Measurements from ENCODE around the gene ELFN1.

The ELFN1 gene

DNA sequence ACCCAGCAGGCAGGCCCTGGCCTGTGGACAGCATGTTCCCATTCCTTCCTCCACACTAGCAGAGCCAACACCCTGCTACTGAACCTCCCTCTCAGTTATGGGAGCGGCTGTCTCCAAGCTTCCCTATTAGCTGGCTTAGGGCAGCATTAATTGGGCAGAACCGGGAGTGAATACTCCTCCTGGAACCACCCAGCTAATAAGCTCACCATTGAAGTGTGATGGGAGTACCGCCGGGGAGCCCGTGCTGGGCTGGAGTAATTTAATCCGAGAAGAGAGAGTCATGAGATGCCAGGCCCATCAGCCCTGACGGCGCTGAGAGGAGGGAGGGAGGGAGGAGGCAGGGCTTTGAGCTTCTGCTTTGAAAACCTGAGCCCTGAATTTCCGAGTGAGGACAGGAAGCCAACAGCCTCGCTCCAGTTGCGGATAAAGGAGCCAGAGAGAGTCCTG, 31.8 kb upstream of the ELFN1 start:
- TF ChIP-seq GATA2 (IDR thresholded peaks at IDR 0.05; ENCODE audit: low read depth, low read length) (no peak), GATA3 (IDR thresholded peaks at IDR 0.05; ENCODE audit: low read depth, low read length) (no peak)

DNA sequence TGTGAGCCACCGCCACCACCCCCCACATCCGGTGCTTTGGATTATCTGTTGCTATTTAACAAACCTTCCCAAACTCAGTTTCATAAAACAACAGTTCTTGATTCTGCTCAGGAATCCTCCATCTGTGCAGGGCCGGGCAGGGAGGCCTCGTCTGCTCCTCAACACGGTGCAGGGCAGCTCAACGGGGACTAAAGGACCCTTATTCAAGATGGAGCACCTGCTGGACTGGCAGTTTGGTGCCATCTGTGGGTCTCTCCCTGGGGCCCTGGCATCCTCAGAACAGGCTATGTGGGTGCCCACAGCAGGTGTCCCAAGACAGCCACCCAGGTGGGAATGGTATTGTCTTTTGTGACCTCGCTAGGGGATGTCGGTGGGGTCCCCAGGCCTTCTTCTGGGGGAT, 31.0 kb upstream of the ELFN1 start:
- TF ChIP-seq GATA2 (IDR thresholded peaks at IDR 0.05; ENCODE audit: low read depth, low read length) (no peak), GATA3 (IDR thresholded peaks at IDR 0.05; ENCODE audit: low read depth, low read length) (no peak)

- TF ChIP-seq GATA3 (IDR thresholded peaks at IDR 0.05; ENCODE audit: low read depth, low read length) (no peak), GATA2 (IDR thresholded peaks at IDR 0.05; ENCODE audit: low read depth, low read length) (peak; percentile 88)
These were observed 30.4 kb upstream of the ELFN1 start for GRCh38 chr7:1639532-1640175.

DNA sequence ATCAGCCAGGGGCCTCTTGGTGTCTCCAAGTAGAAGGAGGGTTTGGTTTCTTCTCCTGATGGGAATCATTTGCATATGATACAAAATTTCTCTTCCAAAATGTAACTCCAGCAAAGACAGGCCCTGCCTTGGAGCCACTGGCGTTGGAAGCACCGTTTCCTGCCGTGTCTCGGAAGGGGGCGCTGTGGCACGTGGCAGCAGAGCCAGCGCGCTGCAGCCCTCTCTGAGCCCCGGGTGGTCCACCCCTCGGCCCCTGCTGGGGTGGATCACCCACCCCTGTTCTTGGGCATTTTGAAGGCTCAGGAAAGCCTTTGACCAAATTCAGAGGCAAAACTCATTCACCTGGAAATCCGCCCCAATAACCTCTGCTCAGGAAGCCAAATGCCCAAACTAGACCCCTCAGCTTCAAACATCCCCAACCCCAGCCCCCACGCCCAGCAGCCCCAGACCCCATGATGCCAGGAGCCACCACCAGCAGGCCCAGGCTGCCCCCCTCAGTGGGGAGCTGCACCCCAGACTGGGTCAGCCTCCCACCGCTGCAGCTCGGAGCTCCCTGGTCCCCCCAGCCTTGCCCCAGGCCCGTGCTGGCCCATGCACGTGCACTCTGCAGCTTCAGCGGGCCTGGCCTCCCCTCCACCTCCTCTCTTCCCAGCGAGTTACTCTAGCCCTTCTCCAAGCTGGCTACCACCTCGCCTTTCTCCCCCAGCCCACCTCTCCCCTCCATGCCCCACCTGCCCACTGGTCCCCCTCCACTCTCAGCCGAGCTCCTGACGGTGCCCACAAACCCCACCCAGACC, 29.5 kb upstream of the ELFN1 start:
- TF ChIP-seq GATA2 (IDR thresholded peaks at IDR 0.05; ENCODE audit: low read depth, low read length): no peak
- no peak for TF ChIP-seq GATA3 (IDR thresholded peaks at IDR 0.05; ENCODE audit: low read depth, low read length)

GRCh38 chr7:1641173-1641572, 28.9 kb upstream of the ELFN1 start:
- no peak for TF ChIP-seq GATA3 (IDR thresholded peaks at IDR 0.05; ENCODE audit: low read depth, low read length)
- no peak for TF ChIP-seq GATA2 (IDR thresholded peaks at IDR 0.05; ENCODE audit: low read depth, low read length)

DNA sequence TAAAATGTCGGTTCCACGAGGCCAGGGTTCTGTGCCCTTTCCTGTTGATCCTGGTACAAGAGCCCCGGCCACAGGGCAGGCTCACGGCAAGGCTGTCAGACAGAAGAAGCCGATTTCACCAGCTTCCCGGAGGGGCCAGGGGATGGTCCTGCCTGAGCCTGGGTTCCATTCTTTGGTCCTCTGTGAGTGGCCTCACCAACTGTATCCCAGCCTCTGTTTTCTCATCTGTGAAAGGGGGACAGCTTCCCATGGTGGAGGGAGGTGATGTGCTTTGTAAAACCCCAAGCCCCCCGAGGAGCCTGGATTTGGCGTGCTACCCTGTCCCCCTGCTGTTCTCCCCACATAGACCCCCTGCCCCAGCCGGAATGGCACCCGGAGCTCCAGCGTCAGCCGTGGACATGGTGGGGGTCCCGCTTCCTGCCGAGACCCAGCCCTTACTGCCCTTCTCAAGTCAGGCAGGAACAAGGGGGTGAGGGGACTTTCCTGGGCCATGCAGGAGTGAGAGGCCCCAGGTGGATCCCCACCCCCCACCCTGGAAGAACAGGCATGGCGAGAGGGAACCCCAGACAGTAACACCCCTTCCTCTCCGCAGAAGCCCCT, 28.3 kb upstream of the ELFN1 start:
- TF ChIP-seq GATA2 (IDR thresholded peaks at IDR 0.05; ENCODE audit: low read depth, low read length) (no peak), GATA3 (IDR thresholded peaks at IDR 0.05; ENCODE audit: low read depth, low read length) (no peak)

DNA sequence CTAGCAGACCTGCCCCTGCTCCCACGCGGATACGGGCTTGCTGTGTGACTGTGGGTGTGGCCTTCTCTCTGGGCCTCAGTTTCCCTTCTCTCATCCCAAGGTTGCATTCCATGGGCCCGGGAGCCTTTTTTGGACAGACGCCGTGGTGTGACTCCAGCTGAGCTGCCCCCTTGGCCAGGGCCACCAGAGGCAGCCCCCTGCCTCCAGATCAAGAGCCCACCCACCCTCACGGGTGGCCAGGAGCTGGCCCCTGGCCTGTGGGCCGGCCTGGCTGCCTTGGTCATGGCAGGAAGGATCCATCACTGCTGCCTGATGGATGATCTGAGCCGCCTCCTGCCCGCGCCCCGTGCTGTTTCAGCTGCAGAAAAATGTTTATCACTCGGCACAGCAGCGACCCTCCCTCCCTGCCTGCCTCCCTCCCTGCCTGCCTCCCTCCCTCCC, 27.8 kb upstream of the ELFN1 start:
- TF ChIP-seq GATA3 (IDR thresholded peaks at IDR 0.05; ENCODE audit: low read depth, low read length): no peak
- TF ChIP-seq GATA2 (IDR thresholded peaks at IDR 0.05; ENCODE audit: low read depth, low read length): no peak

DNA sequence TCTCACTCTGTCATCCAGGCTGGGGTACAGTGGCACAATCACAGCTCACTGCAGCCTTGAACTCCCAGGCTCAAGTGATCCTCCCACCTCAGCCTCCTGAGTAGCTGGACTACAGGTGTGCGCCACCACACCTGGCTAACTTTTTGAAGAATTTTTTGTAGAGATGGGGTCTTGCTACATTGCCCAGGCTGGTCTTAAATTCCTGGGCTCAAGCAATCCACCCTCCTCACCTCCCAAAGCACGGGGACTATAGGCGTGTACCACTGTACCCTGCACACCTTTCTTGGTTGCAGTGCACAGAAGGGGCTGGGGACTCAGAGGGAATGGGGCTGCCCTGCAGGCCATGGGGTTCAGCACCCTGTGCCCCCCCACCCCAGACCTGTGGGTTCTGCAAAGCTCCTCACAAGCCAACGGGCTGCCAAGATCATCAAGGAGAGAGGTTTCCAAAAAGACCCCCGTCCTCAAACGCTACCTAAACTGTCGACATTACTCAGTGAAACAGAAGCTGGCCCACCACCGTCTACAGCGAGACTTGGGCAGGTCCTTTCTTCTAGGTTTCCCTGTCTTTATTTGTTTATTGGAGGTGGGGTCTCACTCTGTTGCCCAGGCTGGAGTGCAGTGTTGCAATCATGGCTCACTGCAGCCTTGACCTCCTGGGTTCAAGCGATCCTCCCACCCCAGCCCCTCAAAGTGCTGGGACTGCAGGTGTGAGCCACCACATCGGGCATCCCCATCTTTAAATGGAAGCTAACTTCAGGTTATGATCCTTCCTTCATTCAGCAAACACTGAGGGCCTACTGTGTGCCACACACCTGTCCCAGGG, 26.6 kb upstream of the ELFN1 start:
- TF ChIP-seq GATA2 (IDR thresholded peaks at IDR 0.05; ENCODE audit: low read depth, low read length) (no peak), GATA3 (IDR thresholded peaks at IDR 0.05; ENCODE audit: low read depth, low read length) (no peak)

DNA sequence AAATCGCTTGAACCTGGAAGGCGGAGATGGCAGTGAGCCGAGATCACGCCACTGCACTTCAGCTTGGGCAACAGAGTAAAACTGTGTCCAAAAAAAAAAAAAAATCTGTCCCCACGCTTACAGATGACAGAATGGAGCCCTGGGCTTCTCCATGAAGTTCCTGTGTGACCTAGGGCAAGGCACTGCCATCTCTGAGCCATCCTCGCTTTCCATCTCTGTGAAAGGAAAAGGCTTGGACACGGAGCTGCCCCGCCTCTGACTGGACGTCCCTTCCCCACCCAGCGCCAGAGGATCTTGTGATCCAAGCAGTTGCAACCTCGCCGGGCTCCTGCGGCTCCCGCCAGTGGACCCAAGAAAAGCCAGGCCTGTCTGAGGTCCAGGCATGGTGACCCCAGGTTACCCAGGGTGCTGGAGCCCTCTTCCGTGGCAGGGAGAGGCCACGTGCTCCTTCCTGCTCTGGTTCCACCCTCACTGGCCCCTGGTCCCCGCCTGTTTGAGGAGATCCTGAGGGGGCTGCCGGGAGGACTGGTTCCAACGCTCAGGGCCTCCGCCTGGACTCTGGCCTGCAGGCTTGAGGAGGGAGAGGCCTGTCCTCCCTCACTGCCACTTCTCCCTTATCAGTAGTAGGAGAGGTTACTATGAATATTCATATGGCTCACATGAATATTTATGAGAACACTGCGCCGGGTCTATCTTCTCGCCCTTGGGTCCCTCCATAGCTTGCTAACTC, 25.6 kb upstream of the ELFN1 start:
- TF ChIP-seq GATA3 (IDR thresholded peaks at IDR 0.05; ENCODE audit: low read depth, low read length) (no peak), GATA2 (IDR thresholded peaks at IDR 0.05; ENCODE audit: low read depth, low read length) (no peak)

DNA sequence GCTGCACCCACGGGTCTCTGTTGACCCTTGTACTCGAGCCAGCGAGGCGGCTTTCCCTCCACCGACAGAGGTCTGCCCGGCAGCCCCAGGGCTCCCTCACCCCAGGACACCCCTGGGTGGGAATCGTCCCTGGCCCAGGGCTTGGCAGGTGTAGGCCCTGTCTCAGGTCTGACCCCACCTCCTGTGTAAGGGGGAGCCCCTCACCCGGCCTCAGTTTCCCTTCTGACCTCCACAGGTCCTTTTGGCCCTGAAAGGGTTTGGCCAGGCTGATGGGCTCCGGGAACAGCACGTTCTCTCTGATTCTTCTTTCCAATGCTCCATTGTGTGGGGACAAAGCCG, 25.0 kb upstream of the ELFN1 start:
- TF ChIP-seq GATA3 (IDR thresholded peaks at IDR 0.05; ENCODE audit: low read depth, low read length) (no peak), GATA2 (IDR thresholded peaks at IDR 0.05; ENCODE audit: low read depth, low read length) (no peak)

DNA sequence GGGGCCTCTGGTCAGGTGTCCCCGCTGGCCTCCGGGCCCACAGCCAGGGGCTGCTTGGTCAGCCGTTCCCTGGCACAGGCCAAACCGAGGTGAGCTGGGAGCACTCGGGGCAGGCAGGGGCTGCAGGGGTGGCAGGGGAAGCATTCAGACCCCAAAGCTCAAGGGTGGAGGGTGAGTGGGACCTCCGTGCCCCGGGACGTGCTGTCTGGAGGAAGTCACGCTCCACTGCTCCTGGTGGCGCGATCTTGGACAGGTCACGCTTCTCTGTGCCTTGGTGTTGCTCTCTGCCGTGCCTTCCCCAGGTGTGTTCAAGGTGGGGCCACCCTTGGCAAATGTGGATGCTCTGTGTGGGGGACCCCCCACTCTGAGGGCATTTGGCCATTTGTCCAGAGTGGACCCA, 24.6 kb upstream of the ELFN1 start:
- no peak for TF ChIP-seq GATA3 (IDR thresholded peaks at IDR 0.05; ENCODE audit: low read depth, low read length)
- no peak for TF ChIP-seq GATA2 (IDR thresholded peaks at IDR 0.05; ENCODE audit: low read depth, low read length)

DNA sequence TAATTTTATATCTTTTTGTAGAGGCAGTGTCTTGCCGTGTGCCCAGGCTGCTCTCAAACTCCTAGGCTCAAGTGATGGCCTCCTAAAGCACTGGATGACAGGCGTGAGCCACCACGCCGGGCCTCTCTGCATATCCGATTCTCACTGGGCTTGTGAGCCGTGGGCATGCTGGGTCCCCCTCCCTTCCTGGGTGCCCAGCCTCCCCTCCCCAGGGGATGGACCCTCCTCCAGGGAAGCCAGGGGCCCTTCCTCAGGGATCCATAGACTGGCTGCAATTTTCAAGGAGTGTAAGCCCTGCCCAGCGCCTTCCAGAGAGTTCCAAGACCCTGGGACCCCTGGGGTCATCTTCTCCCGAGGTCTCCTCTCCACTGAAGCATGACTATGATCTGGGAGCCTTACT, 23.7 kb upstream of the ELFN1 start:
- TF ChIP-seq GATA3 (IDR thresholded peaks at IDR 0.05; ENCODE audit: low read depth, low read length) (no peak), GATA2 (IDR thresholded peaks at IDR 0.05; ENCODE audit: low read depth, low read length) (no peak)

All from SH-SY5Y (cell line).